ENCODE results near the gene ZNF454.

The ZNF454 gene

DNA sequence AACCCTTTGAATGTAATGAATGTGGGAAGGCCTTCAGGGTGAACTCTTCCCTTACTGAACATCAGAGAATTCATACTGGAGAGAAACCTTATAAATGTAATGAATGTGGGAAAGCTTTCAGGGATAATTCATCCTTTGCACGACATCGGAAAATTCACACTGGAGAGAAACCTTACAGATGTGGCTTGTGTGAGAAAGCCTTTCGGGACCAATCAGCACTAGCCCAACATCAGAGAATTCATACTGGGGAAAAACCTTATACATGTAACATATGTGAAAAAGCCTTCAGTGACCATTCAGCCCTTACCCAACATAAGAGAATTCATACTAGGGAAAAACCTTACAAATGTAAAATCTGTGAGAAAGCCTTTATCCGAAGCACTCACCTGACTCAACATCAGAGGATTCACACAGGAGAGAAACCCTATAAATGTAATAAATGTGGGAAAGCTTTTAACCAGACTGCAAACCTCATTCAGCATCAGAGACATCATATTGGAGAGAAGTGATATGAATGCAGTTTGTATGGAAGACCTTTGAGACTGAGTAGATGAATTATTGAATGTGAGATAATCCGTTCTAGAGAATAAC, 24.6 kb downstream of the ZNF454 start:
- H3K9me3 ChIP-seq (ENCODE audit: control extremely low read depth in 1 of 5, control insufficient read depth in 4 of 5, insufficient read depth in 2 of 5, low read depth in 1 of 5, low read length in 4 of 5), result peaks cover 6 to 76% (median 47%) of the 10 kb centered on the region in 5 experiments
- DNase-seq, result no peak
- no peaks in the 10 kb centered on the region for H3K36me3 ChIP-seq (ENCODE audit: control insufficient read depth in 4 of 4, insufficient read depth in 4 of 4, low read length in 3 of 4)
- no peak overlapping the region for H3K27ac ChIP-seq (ENCODE audit: insufficient read depth in 1 of 2, low read depth in 1 of 2, low read length in 2 of 2, poor library complexity in 1 of 2, severe bottlenecking in 2 of 2)
- WGBS (ENCODE audit: insufficient coverage), result 100% methylated on average over 2 of the region's 5 CpGs
- no peaks in the 10 kb centered on the region for H3K4me1 ChIP-seq (ENCODE audit: control extremely low read depth in 1 of 4, control insufficient read depth in 4 of 4, insufficient read depth in 4 of 4, low read length in 3 of 4)
- ChIA-PET CTCF (no interaction called here), POLR2A (no interaction called here)
- H3K4me3 ChIP-seq (ENCODE audit: control insufficient read depth in 1 of 7, extremely low read depth in 1 of 7, insufficient read depth in 4 of 7, low read depth in 2 of 7, low read length in 6 of 7), result no peak overlapping the region
- no peaks in the 10 kb centered on the region for H3K27me3 ChIP-seq (replicated peaks in 2 of 5; ENCODE audit: control insufficient read depth in 4 of 5, insufficient read depth in 5 of 5, low read length in 4 of 5)

DNA sequence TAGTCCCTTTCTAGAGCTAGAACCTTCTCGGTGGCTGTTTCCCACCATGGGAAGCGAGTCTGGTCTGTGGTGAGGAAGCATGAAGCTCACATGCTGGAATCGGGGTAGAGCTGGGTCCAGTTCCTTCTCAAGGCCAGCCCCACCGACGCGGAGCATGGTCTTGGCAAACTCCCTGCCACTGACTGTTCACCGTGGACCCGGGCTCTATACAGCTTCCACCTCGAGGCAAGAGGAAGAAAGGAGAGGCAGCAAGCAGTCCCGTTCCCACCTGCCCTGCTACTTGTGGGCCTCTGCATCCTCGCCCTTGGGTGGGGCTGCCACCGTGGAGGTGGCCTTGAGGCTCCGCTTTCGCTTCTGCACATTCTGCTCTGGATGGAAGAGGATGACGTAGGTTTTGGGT, 40.4 kb downstream of the ZNF454 start:
- Histone ChIP-seq H3K4me1 (ENCODE audit: control extremely low read depth in 1 of 4, control insufficient read depth in 4 of 4, insufficient read depth in 4 of 4, low read length in 3 of 4) (no peaks in the 10 kb centered on the region), H3K4me3 (ENCODE audit: control insufficient read depth in 1 of 7, extremely low read depth in 1 of 7, insufficient read depth in 4 of 7, low read depth in 2 of 7, low read length in 6 of 7) (no peak overlapping the region), H3K9me3 (ENCODE audit: control extremely low read depth in 1 of 5, control insufficient read depth in 4 of 5, insufficient read depth in 2 of 5, low read depth in 1 of 5, low read length in 4 of 5) (peaks cover 1 to 80% (median 54%) of the 10 kb centered on the region in 5 experiments), H3K36me3 (ENCODE audit: control insufficient read depth in 4 of 4, insufficient read depth in 4 of 4, low read length in 3 of 4) (no peaks in the 10 kb centered on the region), H3K27me3 (replicated peaks in 2 of 5; ENCODE audit: control insufficient read depth in 4 of 5, insufficient read depth in 5 of 5, low read length in 4 of 5) (no peaks in the 10 kb centered on the region), H3K27ac (ENCODE audit: insufficient read depth in 1 of 2, low read depth in 1 of 2, low read length in 2 of 2, poor library complexity in 1 of 2, severe bottlenecking in 2 of 2) (no peak overlapping the region)
- ChIA-PET CTCF (no interaction called here), POLR2A (no interaction called here)
- DNase-seq, result no peak
- WGBS (ENCODE audit: insufficient coverage), result 97% methylated on average over 15 of the region's 15 CpGs

DNA sequence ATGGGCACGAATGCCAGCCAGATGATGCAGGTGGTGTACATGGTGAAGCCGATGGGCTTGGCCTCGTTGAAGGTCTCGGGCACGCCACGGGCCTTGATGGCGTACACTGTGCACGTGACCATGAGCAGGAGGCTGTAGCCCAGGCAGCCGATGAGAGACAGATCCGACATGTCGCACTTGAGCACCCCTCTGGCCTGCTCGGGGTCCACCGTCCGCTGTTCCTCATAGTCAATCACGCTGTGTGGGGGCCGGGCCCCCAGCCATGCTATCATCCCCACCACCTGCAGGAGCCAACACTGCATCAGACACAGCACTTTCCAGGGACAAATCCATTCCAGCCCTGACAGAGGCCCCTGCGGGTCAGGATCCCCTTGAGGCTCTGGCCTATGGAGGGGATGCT, 41.9 kb downstream of the ZNF454 start:
- Histone ChIP-seq H3K4me1 (ENCODE audit: control extremely low read depth in 1 of 4, control insufficient read depth in 4 of 4, insufficient read depth in 4 of 4, low read length in 3 of 4) (no peaks in the 10 kb centered on the region), H3K9me3 (ENCODE audit: control extremely low read depth in 1 of 5, control insufficient read depth in 4 of 5, insufficient read depth in 2 of 5, low read depth in 1 of 5, low read length in 4 of 5) (peaks cover 1 to 75% (median 48%) of the 10 kb centered on the region in 5 experiments), H3K36me3 (ENCODE audit: control insufficient read depth in 4 of 4, insufficient read depth in 4 of 4, low read length in 3 of 4) (no peaks in the 10 kb centered on the region), H3K27ac (ENCODE audit: insufficient read depth in 1 of 2, low read depth in 1 of 2, low read length in 2 of 2, poor library complexity in 1 of 2, severe bottlenecking in 2 of 2) (no peak overlapping the region), H3K27me3 (replicated peaks in 2 of 5; ENCODE audit: control insufficient read depth in 4 of 5, insufficient read depth in 5 of 5, low read length in 4 of 5) (no peaks in the 10 kb centered on the region), H3K4me3 (ENCODE audit: control insufficient read depth in 1 of 7, extremely low read depth in 1 of 7, insufficient read depth in 4 of 7, low read depth in 2 of 7, low read length in 6 of 7) (no peak overlapping the region)
- POLR2A ChIA-PET, result no interaction called here
- DNase-seq, result no peak
- WGBS (ENCODE audit: insufficient coverage), result 93% methylated on average over 15 of the region's 17 CpGs
- CTCF ChIA-PET, result no interaction called here

DNA sequence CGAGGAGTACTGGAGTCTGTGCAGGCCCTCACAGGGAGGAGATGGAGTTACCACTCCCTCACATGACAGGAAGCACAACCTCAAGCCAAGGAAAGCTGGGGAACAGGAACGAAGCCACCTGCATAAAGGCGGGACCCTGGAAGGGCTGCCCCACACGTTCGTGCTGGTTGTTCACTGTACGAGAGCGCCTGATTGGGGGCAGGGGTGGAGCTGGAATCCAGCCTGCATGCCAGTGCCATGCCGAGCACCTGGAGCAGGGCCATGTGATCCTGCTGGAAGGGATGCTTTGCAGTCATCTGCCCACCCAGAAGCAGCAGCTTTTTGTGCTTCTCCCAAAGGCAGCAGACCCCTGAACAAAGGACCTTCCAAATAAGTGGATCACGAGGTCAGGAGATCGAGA, 42.7 kb downstream of the ZNF454 start:
- Histone ChIP-seq H3K4me3 (ENCODE audit: control insufficient read depth in 1 of 7, extremely low read depth in 1 of 7, insufficient read depth in 4 of 7, low read depth in 2 of 7, low read length in 6 of 7) (no peak overlapping the region), H3K27me3 (replicated peaks in 2 of 5; ENCODE audit: control insufficient read depth in 4 of 5, insufficient read depth in 5 of 5, low read length in 4 of 5) (no peaks in the 10 kb centered on the region), H3K27ac (ENCODE audit: insufficient read depth in 1 of 2, low read depth in 1 of 2, low read length in 2 of 2, poor library complexity in 1 of 2, severe bottlenecking in 2 of 2) (no peak overlapping the region), H3K4me1 (ENCODE audit: control extremely low read depth in 1 of 4, control insufficient read depth in 4 of 4, insufficient read depth in 4 of 4, low read length in 3 of 4) (no peaks in the 10 kb centered on the region), H3K9me3 (ENCODE audit: control extremely low read depth in 1 of 5, control insufficient read depth in 4 of 5, insufficient read depth in 2 of 5, low read depth in 1 of 5, low read length in 4 of 5) (peaks cover 0 to 73% (median 51%) of the 10 kb centered on the region in 5 experiments), H3K36me3 (ENCODE audit: control insufficient read depth in 4 of 4, insufficient read depth in 4 of 4, low read length in 3 of 4) (no peaks in the 10 kb centered on the region)
- ChIA-PET POLR2A (no interaction called here), CTCF (no interaction called here)
- no peak for DNase-seq
- 96% methylated on average over 7 of the region's 10 CpGs for WGBS (ENCODE audit: insufficient coverage)

DNA sequence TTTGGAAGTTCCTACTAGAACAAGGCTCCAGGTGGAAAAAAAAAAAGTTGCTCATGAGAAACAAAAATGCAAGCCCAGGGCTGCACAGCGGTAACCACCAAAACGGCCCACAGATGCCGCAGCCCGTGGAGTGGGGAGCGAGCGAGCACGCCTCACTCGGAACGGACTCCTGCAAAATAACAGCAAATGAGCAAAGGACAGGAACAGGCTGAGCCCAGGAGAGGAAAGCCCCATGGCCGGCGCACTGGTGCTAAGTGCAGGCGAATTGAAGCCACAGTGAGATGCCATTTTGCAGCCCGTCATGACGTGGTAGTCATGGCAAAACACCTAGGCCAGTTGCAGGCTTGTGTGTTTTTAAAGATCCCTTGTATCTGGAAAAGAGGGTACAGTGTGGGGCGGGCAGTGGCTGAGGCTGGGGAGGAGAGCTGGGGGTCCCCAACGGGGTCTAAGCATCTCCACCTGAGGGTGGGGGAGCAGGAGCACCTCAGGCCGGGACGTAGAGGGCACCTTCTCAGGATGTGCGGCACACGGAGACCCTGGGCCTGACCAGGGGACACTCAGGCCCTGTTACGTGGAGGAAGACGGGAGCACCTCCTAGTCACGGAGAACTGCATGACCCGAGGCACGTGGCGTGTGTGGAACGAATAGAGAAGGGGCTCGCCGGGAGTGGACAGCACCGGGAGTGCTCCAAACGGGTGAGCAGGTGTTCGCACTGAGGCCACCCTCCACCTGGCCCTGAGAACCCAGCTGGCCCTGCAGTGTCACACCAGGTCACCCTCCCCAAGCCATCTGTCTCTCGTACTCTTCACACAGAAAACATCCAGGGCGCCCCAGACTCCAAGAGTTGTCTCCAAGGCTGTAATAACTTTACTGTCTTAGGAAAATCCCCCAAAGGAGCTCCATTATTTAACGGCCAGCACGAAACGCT, 43.4 kb downstream of the ZNF454 start:
- Histone ChIP-seq H3K27ac (ENCODE audit: insufficient read depth in 1 of 2, low read depth in 1 of 2, low read length in 2 of 2, poor library complexity in 1 of 2, severe bottlenecking in 2 of 2) (no peak overlapping the region), H3K27me3 (replicated peaks in 2 of 5; ENCODE audit: control insufficient read depth in 4 of 5, insufficient read depth in 5 of 5, low read length in 4 of 5) (no peaks in the 10 kb centered on the region), H3K36me3 (ENCODE audit: control insufficient read depth in 4 of 4, insufficient read depth in 4 of 4, low read length in 3 of 4) (no peaks in the 10 kb centered on the region), H3K4me1 (ENCODE audit: control extremely low read depth in 1 of 4, control insufficient read depth in 4 of 4, insufficient read depth in 4 of 4, low read length in 3 of 4) (no peaks in the 10 kb centered on the region), H3K4me3 (ENCODE audit: control insufficient read depth in 1 of 7, extremely low read depth in 1 of 7, insufficient read depth in 4 of 7, low read depth in 2 of 7, low read length in 6 of 7) (no peak overlapping the region), H3K9me3 (ENCODE audit: control extremely low read depth in 1 of 5, control insufficient read depth in 4 of 5, insufficient read depth in 2 of 5, low read depth in 1 of 5, low read length in 4 of 5) (peaks cover 0 to 71% (median 51%) of the 10 kb centered on the region in 5 experiments)
- WGBS (ENCODE audit: insufficient coverage), result 95% methylated on average over 34 of the region's 37 CpGs
- ChIA-PET CTCF (no interaction called here), POLR2A (no interaction called here)
- DNase-seq, result no peak

DNA sequence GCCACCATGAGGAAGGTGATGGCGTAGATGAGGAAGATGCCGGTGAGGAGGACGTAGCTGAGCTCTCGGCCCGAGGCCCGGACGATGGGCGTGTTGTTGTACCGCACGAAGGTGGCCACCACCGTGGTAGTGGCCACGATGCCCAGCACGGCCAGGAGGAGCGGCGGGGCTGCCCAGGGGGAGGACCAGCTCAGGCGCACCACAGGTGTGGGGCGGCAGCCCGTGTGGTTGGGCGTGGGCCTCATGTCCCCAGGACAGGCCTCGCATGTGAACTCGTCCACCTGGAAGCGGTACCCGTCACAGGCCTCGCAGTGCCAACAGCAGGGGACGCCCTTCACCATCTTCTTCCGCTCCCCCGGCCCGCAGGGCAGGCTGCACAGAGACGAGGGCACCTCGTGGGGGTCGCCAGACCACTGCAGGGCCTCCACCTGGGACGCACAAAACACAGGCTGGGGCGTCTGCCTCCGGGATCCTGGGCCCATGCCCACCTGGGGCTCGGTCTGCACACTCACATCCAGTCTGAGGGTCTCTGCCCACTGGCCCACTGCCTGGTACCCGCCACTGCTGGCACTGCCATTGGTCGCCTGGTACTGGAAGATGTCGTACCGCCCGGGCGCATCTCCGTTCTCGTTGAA, 45.4 kb downstream of the ZNF454 start:
- H3K36me3 ChIP-seq (ENCODE audit: control insufficient read depth in 4 of 4, insufficient read depth in 4 of 4, low read length in 3 of 4), result no peaks in the 10 kb centered on the region
- H3K4me3 ChIP-seq (ENCODE audit: control insufficient read depth in 1 of 7, extremely low read depth in 1 of 7, insufficient read depth in 4 of 7, low read depth in 2 of 7, low read length in 6 of 7), result no peak overlapping the region
- peaks cover 0 to 73% (median 50%) of the 10 kb centered on the region in 5 experiments for H3K9me3 ChIP-seq (ENCODE audit: control extremely low read depth in 1 of 5, control insufficient read depth in 4 of 5, insufficient read depth in 2 of 5, low read depth in 1 of 5, low read length in 4 of 5)
- ChIA-PET CTCF (no interaction called here), POLR2A (no interaction called here)
- DNase-seq, result no peak
- H3K27ac ChIP-seq (ENCODE audit: insufficient read depth in 1 of 2, low read depth in 1 of 2, low read length in 2 of 2, poor library complexity in 1 of 2, severe bottlenecking in 2 of 2), result no peak overlapping the region
- H3K4me1 ChIP-seq (ENCODE audit: control extremely low read depth in 1 of 4, control insufficient read depth in 4 of 4, insufficient read depth in 4 of 4, low read length in 3 of 4), result no peaks in the 10 kb centered on the region
- no peaks in the 10 kb centered on the region for H3K27me3 ChIP-seq (replicated peaks in 2 of 5; ENCODE audit: control insufficient read depth in 4 of 5, insufficient read depth in 5 of 5, low read length in 4 of 5)
- WGBS (ENCODE audit: insufficient coverage), result 97% methylated on average over 41 of the region's 43 CpGs
